Brain microvascular endothelial cell (primary cell): Measurements from ENCODE around the gene TBC1D32.

Source experiments
- DNase-seq: peaks from one replicate; pipeline ENCODE4 v3.0.0-alpha.2; 2020
- H3K27ac ChIP-seq: fragments of 250-450 bp; sonication (Bioruptor Pico); 2 replicates; pipeline ENCODE4 v1.5.1; 2020; ENCODE audit warnings: mild to moderate bottlenecking, moderate library complexity
- H3K27me3 ChIP-seq: fragments of 250-450 bp; sonication (Bioruptor Pico); replicated peaks from 2 replicates; pipeline ENCODE4 v1.5.1; 2020; ENCODE audit warnings: mild to moderate bottlenecking
- H3K36me3 ChIP-seq: fragments of 250-450 bp; sonication (Bioruptor Pico); replicated peaks from 2 replicates; pipeline ENCODE4 v1.5.1; 2020; ENCODE audit warnings: mild to moderate bottlenecking
- H3K4me3 ChIP-seq: 2 replicates; pipeline ENCODE4 v1.5.1; 2011; ENCODE audit warnings: low read depth, mild to moderate bottlenecking, control low read depth, low read length, moderate library complexity
- CTCF ChIP-seq: IDR thresholded peaks from 2 replicates; pipeline ENCODE4 v1.5.1; 2011; ENCODE audit warnings: low read depth, mild to moderate bottlenecking, moderate library complexity, low read length, control low read depth, inconsistent platforms; ENCODE audit errors: missing control alignments
- in situ Hi-C: cut with HindIII; loops from 2 replicates; pipeline ENCODE4 v1.10.0; 2017; ENCODE audit warnings: low sequenced_read_pairs, low pct_ligation_motif_present

The TBC1D32 gene

GRCh38 chr6:121160276-121160675 lies 174.0 kb downstream of the TBC1D32 start:
- Histone ChIP-seq H3K36me3 (no peaks in the 10 kb centered on the region), H3K4me3 (no peak overlapping the region), H3K27me3 (no peaks in the 10 kb centered on the region), H3K27ac (no peak overlapping the region)
- in situ Hi-C loops: no loop called here
- DNase-seq: no peak
- TF ChIP-seq CTCF: no peak

- Histone ChIP-seq H3K4me3 (no peak overlapping the region), H3K27ac (no peak overlapping the region), H3K36me3 (no peaks in the 10 kb centered on the region), H3K27me3 (no peaks in the 10 kb centered on the region)
- no peak for DNase-seq
- in situ Hi-C loops: no loop called here
- TF ChIP-seq CTCF: no peak
These were observed 175.4 kb downstream of the TBC1D32 start for GRCh38 chr6:121158891-121159290.

GRCh38 chr6:121158438-121158837 lies 175.8 kb downstream of the TBC1D32 start:
- Histone ChIP-seq H3K36me3 (no peaks in the 10 kb centered on the region), H3K27ac (no peak overlapping the region), H3K4me3 (no peak overlapping the region), H3K27me3 (no peaks in the 10 kb centered on the region)
- in situ Hi-C loops: no loop called here
- no peak for DNase-seq
- TF ChIP-seq CTCF: no peak

- Histone ChIP-seq H3K36me3 (no peaks in the 10 kb centered on the region), H3K4me3 (no peak overlapping the region), H3K27ac (no peak overlapping the region), H3K27me3 (no peaks in the 10 kb centered on the region)
- TF ChIP-seq CTCF: no peak
- in situ Hi-C loops: no loop called here
- DNase-seq: no peak
These were observed 176.4 kb downstream of the TBC1D32 start for GRCh38 chr6:121157906-121158305.

- in situ Hi-C loops: no loop called here
- no peak overlapping the region for H3K4me3 ChIP-seq
These were observed 190.8 kb downstream of the TBC1D32 start for GRCh38 chr6:121143476-121143875.

More at GRCh38 chr6:121143476-121143875, 190.8 kb downstream of the TBC1D32 start:
- no peak for DNase-seq
- TF ChIP-seq CTCF: no peak
- no peak overlapping the region for H3K27ac ChIP-seq
- no peaks in the 10 kb centered on the region for H3K36me3 ChIP-seq
- H3K27me3 ChIP-seq: no peaks in the 10 kb centered on the region
